SK-N-SH treated with all-trans-retinoic acid at 6 μM for 48 hours (cell line): ENCODE measurements around the gene KLHL29.

ENCODE experiments used
- ARNTL ChIP-seq: fragments of 450-650 bp; formaldehyde crosslinking; IDR thresholded peaks from 2 replicates; pipeline ENCODE4 v1.5.0; 2020; ENCODE audit warnings: low read depth, mild to moderate bottlenecking, moderate library complexity, borderline replicate concordance
- CREB5 ChIP-seq: fragments of 250-450 bp; sonication (Bioruptor Pico); IDR thresholded peaks from 2 replicates; pipeline ENCODE4 v1.5.1; 2020; ENCODE audit warnings: low read depth, mild to moderate bottlenecking, moderate library complexity
- CSDC2 ChIP-seq: fragments of 250-450 bp; sonication (Bioruptor Pico); IDR thresholded peaks from 2 replicates; pipeline ENCODE4 v1.5.0; 2020; ENCODE audit warnings: mild to moderate bottlenecking, moderate library complexity
- ISL1 ChIP-seq: fragments of 250-450 bp; sonication (Bioruptor Pico); IDR thresholded peaks from 2 replicates; pipeline ENCODE4 v2.1.2; 2022; ENCODE audit warnings: mild to moderate bottlenecking, moderate library complexity
- PATZ1 ChIP-seq: fragments of 250-450 bp; sonication (Bioruptor Pico); IDR thresholded peaks from 2 replicates; pipeline ENCODE4 v1.8.0; 2020; ENCODE audit warnings: mild to moderate bottlenecking, moderate library complexity, borderline replicate concordance
- PPARA ChIP-seq: fragments of 250-450 bp; sonication (Bioruptor Pico); IDR thresholded peaks from 2 replicates; pipeline ENCODE4 v1.5.0; 2020; ENCODE audit warnings: mild to moderate bottlenecking, borderline replicate concordance
- SNAI2 ChIP-seq: fragments of 250-450 bp; sonication (Bioruptor Pico); IDR thresholded peaks from 2 replicates; pipeline ENCODE4 v1.5.0; 2020; ENCODE audit warnings: mild to moderate bottlenecking, moderate library complexity
- ZC3H10 ChIP-seq: fragments of 250-450 bp; sonication (Bioruptor Pico); IDR thresholded peaks from 2 replicates; pipeline ENCODE4 v1.5.1; 2021; ENCODE audit warnings: mild to moderate bottlenecking, moderate library complexity
- ZFP30 ChIP-seq: fragments of 450-650 bp; formaldehyde crosslinking; IDR thresholded peaks from 2 replicates; pipeline ENCODE4 v1.5.0; 2022; ENCODE audit warnings: mild to moderate bottlenecking, moderate library complexity
- ZNF8 ChIP-seq: fragments of 450-650 bp; formaldehyde crosslinking; IDR thresholded peaks from 2 replicates; pipeline ENCODE4 v1.5.0; 2020; ENCODE audit warnings: mild to moderate bottlenecking, moderate library complexity

DNA sequence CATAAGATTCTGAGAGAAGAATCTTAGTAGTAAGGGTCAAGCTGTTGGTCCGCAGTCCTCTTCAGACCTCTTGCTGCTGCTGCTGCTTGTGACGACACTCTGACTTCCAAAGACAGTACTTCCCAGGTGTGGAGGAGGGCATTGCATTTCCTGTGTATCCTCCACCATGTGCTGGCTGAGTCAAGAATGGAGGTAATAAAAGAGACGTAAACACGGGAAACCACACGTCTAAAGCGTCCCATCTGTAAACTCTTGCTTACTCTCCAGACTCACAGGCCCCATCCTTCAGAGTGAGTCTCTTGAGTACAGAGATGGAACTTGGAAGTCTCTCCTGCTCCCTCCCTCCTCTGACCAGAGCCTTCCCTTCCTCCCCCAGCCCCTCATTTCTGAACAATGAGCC is 25.6 kb downstream of the KLHL29 start:
- TF ChIP-seq ISL1: no peak
- no peak for TF ChIP-seq CREB5 (CRISPR knock-in tag)
- TF ChIP-seq ZNF8 (CRISPR knock-in tag): no peak
- TF ChIP-seq CSDC2 (CRISPR knock-in tag): no peak
- no peak for TF ChIP-seq PATZ1 (CRISPR knock-in tag)
- no peak for TF ChIP-seq ZFP30 (CRISPR knock-in tag)
- no peak for TF ChIP-seq ARNTL
- TF ChIP-seq PPARA: no peak
- TF ChIP-seq SNAI2: no peak
- TF ChIP-seq ZC3H10: no peak
